Nephron (organoid): ENCODE data around the gene CXCL8.
"Not testable (repeated sequence)": the region's sequence is repeated elsewhere in the genome, so short reads cannot be mapped to it uniquely, and the experiment has no call there.

Experiments used
- H3K27ac Mint-ChIP-seq, 3 experiments: 2 replicates each; pipeline ENCODE4 v1.8.0; 2020; ENCODE audit warnings: mixed read lengths in 3 of 3, mild to moderate bottlenecking in 2 of 3, moderate library complexity in 1 of 3
- H3K27me3 Mint-ChIP-seq: 2 replicates; pipeline ENCODE4 v1.8.0; 2021; ENCODE audit warnings: low read depth, mild to moderate bottlenecking, moderate library complexity, mixed read lengths
- H3K36me3 Mint-ChIP-seq: 2 replicates; pipeline ENCODE4 v1.8.0; 2020; ENCODE audit warnings: low read depth, mixed read lengths
- H3K4me1 Mint-ChIP-seq: 2 replicates; pipeline ENCODE4 v1.8.0; 2020; ENCODE audit warnings: mixed read lengths
- H3K4me3 Mint-ChIP-seq, 3 experiments: 2 replicates each; pipeline ENCODE4 v1.8.0; 2020; ENCODE audit warnings: mild to moderate bottlenecking in 3 of 3, mixed read lengths in 3 of 3, moderate library complexity in 2 of 3
- H3K9me3 Mint-ChIP-seq: 2 replicates; pipeline ENCODE4 v1.8.0; 2020; ENCODE audit warnings: mixed read lengths
- CTCF ChIP-seq, 3 experiments: fragments of 200-600 bp; sonication (generic); IDR thresholded peaks; one replicate each; pipeline ENCODE4 v1.5.0; 2021; ENCODE audit warnings: antibody characterized with exemption in 3 of 3; ENCODE audit not compliant: unreplicated experiment in 3 of 3

CXCL8 gene

DNA sequence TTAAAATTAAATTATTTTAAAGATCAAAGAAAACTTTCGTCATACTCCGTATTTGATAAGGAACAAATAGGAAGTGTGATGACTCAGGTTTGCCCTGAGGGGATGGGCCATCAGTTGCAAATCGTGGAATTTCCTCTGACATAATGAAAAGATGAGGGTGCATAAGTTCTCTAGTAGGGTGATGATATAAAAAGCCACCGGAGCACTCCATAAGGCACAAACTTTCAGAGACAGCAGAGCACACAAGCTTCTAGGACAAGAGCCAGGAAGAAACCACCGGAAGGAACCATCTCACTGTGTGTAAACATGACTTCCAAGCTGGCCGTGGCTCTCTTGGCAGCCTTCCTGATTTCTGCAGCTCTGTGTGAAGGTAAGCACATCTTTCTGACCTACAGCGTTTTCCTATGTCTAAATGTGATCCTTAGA lies at the start of gene CXCL8:
CXCL8 (plus strand) TSS at position 217 of the 426 bp plus-strand sequence; CDS start at position 307, 90 bp downstream.
- H3K4me1 Mint-ChIP-seq, result no peaks in the 10 kb centered on the region
- no peaks in the 10 kb centered on the region for H3K27me3 Mint-ChIP-seq
- no peak for TF ChIP-seq CTCF (IDR thresholded peaks at IDR 0.05; ENCODE audit: unreplicated experiment in 3 of 3)
- H3K36me3 Mint-ChIP-seq, result no peaks in the 10 kb centered on the region
- no peak within 1 kb of the TSS for H3K4me3 Mint-ChIP-seq
- H3K9me3 Mint-ChIP-seq, result peaks cover 5% of the 10 kb centered on the region
- no peak within 1 kb of the TSS for H3K27ac Mint-ChIP-seq

DNA sequence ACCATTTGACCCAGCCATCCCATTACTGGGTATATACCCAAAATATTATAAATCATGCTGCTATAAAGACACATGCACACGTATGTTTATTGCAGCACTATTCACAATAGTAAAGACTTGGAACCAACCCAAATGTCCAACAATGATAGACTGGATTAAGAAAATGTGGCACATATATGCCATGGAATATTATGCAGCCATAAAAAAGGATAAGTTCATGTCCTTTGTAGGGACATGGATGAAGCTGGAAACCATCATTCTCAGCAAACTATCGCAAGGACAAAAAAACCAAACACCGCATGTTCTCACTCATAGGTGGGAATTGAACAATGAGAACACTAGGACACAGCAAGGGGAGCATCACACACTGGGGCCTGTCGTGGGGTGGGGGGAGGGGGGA lies 49.2 kb upstream of the CXCL8 start:
- H3K27me3 Mint-ChIP-seq, H3K4me3 Mint-ChIP-seq: not testable (repeated sequence)

GRCh38 chr4:73691759-73692158 lies 48.6 kb upstream of the CXCL8 start:
- Mint-ChIP-seq H3K9me3 (peaks cover 2% of the 10 kb centered on the region), H3K27ac (no peak overlapping the region), H3K4me1 (no peaks in the 10 kb centered on the region), H3K36me3 (no peaks in the 10 kb centered on the region), H3K27me3 (no peaks in the 10 kb centered on the region), H3K4me3 (no peak overlapping the region)
- no peak for TF ChIP-seq CTCF (IDR thresholded peaks at IDR 0.05; ENCODE audit: unreplicated experiment in 3 of 3)

More for the DNA sequence above, 49.2 kb upstream of the CXCL8 start:
- H3K4me1 Mint-ChIP-seq, H3K9me3 Mint-ChIP-seq, H3K36me3 Mint-ChIP-seq, H3K27ac Mint-ChIP-seq: not testable (repeated sequence)

DNA sequence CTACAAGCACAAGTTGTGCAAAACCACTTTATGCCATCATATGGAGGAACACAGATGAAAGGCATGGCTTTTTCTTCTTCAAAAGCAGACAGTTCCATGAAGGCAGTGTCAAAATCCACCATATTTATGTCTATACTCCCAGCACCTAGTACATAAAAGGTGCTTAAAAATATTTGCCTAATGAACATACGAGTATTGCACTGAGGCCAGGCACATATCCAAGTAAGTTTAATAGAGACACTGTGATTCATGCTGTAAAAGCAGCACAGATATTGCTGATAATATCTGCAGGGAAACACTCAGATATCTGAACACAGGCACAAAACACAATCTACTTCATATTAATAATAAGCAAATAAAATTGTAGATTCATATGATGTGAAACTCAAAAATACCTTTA lies 48.1 kb upstream of the CXCL8 start:
- H3K36me3 Mint-ChIP-seq, result no peaks in the 10 kb centered on the region
- no peak overlapping the region for H3K27ac Mint-ChIP-seq
- H3K4me3 Mint-ChIP-seq, result no peak overlapping the region
- H3K4me1 Mint-ChIP-seq, result no peaks in the 10 kb centered on the region
- H3K27me3 Mint-ChIP-seq, result no peaks in the 10 kb centered on the region
- H3K9me3 Mint-ChIP-seq, result peaks cover 2% of the 10 kb centered on the region
- no peak for TF ChIP-seq CTCF (IDR thresholded peaks at IDR 0.05; ENCODE audit: unreplicated experiment in 3 of 3)

GRCh38 chr4:73692701-73693100 lies 47.7 kb upstream of the CXCL8 start:
- H3K27me3 Mint-ChIP-seq, result no peaks in the 10 kb centered on the region
- H3K4me1 Mint-ChIP-seq, result no peaks in the 10 kb centered on the region
- H3K4me3 Mint-ChIP-seq, result no peak overlapping the region
- no peak for TF ChIP-seq CTCF (IDR thresholded peaks at IDR 0.05; ENCODE audit: unreplicated experiment in 3 of 3)
- peaks cover 2% of the 10 kb centered on the region for H3K9me3 Mint-ChIP-seq
- H3K27ac Mint-ChIP-seq, result no peak overlapping the region
- H3K36me3 Mint-ChIP-seq, result no peaks in the 10 kb centered on the region

GRCh38 chr4:73693811-73694210 lies 46.6 kb upstream of the CXCL8 start:
- H3K27me3 Mint-ChIP-seq, result no peaks in the 10 kb centered on the region
- no peak overlapping the region for H3K27ac Mint-ChIP-seq
- TF ChIP-seq CTCF (IDR thresholded peaks at IDR 0.05; ENCODE audit: unreplicated experiment in 3 of 3), result no peak
- no peak overlapping the region for H3K4me3 Mint-ChIP-seq
- H3K36me3 Mint-ChIP-seq, result no peaks in the 10 kb centered on the region
- H3K9me3 Mint-ChIP-seq, result peaks cover 2% of the 10 kb centered on the region
- H3K4me1 Mint-ChIP-seq, result peaks cover 5% of the 10 kb centered on the region
